GM04503 (cell line): ENCODE measurements around the gene MALAT1.
"Not testable (repeated sequence)": the region's sequence is repeated elsewhere in the genome, so short reads cannot be mapped to it uniquely, and the experiment has no call there.

Experiments used
- DNase-seq: peaks from one replicate; pipeline ENCODE4 v3.0.0-alpha.2; 2012; ENCODE audit warnings: low read depth

The MALAT1 gene

GRCh38 chr11:65522718-65523630, 24.1 kb downstream of the MALAT1 start:
- DNase-seq: not testable (repeated sequence)

DNA sequence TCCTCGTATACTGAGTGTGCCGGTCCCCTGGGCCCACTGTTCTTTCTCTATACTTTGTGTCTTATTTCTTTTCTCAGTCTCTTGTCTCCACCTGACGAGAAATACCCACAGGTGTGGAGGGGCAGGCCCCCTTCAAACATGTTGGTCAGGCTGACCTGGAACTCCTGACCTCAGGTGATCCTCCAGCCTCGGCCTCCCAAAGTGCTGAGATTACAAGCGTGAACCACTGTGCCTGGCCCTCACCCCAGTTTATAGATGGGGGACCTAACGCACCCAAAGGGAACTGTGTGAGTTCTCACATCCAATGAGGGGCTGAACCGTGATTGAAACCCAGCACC, 24.8 kb downstream of the MALAT1 start:
- not testable (repeated sequence) for DNase-seq

DNA sequence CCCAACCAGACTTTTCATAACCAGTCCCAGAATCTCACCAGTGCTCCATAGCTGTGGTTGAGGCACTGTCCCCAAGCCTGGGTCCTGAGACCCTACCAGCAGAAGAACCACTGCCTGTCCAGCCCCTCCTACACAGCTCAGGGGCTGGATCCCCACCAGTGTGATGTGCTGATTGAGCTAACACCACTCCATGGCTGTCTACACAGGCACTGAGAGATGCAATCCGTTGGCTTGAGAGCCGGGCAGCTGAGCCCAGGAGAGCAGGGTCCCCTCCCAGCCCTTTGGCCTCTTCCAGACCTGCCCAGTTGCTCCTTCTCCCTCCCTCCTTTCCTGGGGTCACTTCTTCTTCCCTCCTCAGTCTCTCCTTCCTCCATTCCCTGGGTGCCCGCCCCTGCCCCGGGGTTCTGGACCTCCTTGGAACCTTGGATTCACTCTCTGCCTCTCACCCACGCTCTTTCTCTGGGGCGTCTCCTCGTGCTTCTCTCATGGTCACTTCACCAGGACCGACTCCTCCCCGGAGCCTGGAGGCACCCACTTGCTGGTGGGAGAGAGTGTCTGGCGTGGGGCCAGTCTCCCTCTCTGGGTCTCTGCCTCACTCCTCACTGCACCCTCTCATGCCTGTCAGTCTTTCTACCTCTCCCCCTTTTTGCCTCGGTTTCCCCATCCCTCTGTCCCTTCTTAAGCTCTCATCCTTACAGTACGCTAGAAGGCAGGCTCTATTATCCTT, 25.3 kb downstream of the MALAT1 start:
- DNase-seq: no peak

DNA sequence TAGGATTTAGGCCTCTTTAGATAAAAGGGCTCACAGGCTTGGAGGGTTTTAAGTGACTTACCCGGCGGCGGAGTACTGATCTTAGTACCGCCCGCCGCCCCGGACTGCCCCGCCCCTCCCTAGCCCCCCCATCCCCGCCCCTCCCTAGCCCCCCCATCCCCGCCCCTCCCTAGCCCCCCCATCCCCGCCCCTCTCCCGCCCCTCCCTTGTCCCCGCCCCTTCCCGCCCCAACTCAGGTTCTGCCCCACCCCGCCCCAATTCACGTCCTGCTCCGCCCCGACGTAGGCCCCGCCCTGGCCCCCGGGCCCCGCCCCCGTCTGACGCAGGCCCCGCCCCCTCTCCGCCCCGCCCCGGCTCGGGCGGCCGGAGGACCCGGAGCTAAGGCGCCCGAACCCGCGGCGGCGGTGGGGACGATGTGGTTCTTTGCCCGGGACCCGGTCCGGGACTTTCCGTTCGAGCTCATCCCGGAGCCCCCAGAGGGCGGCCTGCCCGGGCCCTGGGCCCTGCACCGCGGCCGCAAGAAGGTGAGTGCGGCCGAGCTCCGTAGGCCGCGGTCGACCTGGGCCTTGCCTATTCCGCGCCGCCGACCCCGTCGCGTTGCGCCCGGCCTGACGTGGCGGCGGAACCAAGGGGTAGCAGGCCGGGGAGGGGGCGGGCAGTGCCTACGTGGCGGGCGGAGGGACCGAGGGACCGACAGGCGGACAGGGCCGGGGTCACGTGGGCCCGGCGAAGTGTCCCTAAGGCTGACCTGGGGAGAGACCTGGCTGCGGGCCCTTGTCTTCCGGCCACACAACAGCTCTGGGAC, 26.1 kb downstream of the MALAT1 start, which contains the start of gene SCYL1:
SCYL1 (plus strand) TSS at position 343 of the 805 bp plus-strand sequence; CDS start at position 414, 71 bp downstream.
- no peak for DNase-seq

- DNase-seq: no peak
These were observed 27.0 kb downstream of the MALAT1 start for GRCh38 chr11:65525546-65526480.

GRCh38 chr11:65526744-65527143, 27.9 kb downstream of the MALAT1 start:
- DNase-seq: no peak

- DNase-seq: no peak
These were observed 30.0 kb downstream of the MALAT1 start for GRCh38 chr11:65528819-65529350.

DNA sequence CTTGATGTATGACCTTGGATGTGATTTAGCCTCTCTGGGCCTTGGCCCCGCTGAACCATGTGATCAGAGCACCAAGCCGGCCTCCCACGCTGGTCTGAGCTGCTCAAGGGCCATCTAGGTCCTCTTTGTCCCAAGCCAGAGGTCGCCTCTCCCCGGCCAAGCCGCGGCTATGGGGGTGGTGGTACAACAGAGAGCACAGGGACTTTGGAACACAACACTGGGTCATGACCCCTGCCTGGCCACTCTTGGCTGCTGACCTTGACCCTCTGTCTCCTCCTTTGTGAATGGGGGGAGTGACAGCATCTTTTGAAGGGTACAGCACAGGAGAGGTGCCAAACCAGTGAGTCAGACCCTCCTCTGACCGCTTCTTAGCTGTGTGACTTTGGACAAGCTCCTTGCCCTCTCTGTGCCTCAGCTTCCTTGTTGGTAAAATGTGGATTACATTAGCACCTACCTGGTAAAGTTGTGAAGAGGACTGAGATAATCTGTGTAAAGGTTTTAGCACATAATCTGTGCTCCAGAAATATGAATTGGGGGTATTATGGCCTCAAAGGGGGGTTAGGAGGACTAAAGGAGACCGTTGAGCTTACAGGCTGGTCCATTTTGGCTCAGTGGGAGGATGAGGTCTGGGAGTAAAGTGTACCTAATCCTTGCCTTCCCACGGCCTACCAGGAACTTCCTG, 30.8 kb downstream of the MALAT1 start:
- no peak for DNase-seq

- no peak for DNase-seq
These were observed 31.3 kb downstream of the MALAT1 start for GRCh38 chr11:65530157-65530496.

DNA sequence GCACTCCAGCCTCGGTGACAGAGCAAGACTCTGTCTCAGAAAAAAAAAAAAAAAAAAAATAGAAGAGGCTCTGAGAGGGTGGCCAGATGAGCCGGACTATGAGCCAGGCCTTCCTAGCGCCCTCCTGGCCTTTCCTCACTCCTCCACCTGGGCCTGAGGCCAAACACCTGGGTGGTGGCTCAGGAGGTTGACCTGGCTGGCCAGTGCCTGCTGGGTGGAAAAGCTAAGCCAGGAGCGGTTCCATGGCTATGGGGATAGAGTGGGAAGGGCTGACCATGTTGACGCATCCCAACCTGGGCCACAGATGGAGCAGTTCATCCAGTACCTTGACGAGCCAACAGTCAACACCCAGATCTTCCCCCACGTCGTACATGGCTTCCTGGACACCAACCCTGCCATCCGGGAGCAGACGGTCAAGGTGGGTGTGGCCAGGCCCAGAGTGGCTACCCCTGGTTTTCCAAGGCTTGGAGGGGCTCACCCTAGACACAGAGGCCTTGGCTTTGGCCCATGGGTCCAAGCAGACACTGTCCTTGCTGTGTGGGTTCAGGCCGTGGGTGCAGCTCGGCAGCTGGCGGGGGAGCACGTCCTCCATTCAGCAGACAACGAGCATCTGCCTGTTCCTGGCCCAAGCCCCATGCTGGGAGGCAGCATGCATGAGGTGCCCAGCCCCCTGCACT, 33.7 kb downstream of the MALAT1 start:
- no peak for DNase-seq

DNA sequence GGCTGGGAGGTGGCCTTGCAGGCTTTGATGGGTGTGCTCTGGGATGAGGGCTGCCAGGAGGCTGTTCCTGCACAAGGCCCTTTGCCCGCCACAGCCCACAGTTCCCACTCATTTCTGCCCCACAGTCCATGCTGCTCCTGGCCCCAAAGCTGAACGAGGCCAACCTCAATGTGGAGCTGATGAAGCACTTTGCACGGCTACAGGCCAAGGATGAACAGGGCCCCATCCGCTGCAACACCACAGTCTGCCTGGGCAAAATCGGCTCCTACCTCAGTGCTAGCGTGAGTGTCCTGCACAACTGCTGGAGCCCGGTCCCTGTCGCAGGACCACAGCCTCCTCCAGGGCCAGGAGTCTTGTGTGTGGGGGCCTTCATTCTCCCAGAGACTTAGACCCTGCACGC, 36.3 kb downstream of the MALAT1 start:
- DNase-seq: no peak

- DNase-seq: no peak
These were observed 37.8 kb downstream of the MALAT1 start for GRCh38 chr11:65536412-65537295.

DNA sequence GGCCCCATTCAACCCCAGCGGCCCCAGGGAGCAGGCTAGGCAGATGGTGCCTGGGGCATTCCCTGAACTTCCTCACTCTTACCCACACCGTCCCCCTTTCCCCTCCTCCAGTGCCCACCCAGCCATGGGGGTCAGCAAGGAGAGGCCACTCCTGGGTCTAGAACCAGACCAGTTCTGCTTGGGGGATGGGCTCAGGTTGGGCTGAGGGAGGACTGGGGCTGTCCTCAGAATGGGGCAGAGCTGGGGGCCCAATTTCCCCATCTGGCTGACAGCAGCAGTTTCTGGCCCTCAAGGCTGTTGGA, 38.4 kb downstream of the MALAT1 start:
- no peak for DNase-seq

GRCh38 chr11:65537620-65538231, 38.9 kb downstream of the MALAT1 start:
- DNase-seq: no peak

DNA sequence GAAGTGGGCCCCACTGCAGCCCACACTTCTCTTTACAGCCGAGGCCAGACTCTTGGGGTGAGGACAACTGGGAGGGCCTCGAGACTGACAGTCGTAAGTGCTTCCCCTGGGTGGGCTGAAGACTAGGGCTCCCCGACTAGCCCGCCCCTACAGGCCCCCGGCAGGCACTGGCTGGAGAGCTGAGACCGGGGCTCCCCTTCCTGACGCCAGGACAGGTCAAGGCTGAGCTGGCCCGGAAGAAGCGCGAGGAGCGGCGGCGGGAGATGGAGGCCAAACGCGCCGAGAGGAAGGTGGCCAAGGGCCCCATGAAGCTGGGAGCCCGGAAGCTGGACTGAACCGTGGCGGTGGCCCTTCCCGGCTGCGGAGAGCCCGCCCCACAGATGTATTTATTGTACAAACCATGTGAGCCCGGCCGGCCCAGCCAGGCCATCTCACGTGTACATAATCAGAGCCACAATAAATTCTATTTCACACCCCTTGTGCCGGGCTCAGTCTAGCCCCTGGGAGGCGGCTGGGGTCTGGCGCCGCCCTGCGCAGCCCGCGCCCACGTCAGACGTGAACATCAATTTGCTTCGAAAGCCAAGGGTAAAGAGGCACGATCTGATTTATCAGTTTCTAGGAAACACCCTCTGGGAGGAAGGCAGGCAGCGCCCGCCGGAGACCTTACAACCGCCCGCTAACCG, 39.5 kb downstream of the MALAT1 start:
- no peak for DNase-seq

DNA sequence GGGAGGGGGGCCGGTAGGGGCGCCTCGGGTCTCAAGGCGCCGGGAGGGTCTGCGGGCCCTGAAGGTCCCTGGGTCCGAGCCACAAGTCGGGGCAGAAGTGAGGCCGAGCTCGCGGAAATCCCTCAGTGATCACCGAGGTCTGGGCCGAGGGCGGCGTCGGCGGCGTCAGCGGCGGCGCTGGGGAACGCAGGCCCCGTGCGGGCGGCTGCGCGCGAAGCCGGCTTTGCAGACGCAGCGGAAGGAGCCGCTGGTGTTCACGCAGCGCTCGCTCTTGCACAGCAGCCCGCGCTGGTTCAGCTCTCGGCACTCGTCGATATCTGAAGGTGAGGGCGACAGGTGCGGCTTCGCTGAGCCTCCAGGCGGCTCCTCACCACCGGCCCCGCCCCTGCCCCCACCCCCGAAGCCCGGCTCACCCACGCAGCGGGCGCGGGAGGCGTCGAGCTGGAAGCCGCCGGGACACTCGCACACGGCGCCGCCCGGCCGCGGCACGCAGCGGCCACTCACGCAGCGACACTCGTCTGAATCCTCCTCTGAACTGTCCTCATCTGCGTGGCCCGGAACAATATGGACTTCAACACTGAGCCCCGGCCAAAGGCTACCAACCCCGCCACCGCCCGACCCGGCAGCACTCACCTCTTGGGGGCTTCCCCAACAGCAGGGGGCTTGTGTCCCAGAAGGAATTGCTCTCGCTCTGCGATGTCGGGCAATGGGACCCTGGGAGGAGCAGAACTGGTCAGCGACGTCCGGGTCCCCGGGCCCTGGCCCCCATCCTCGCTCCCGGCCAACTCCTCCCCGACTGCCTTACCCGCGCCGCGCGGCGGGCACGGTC, 40.3 kb downstream of the MALAT1 start:
- DNase-seq: no peak

- DNase-seq: no peak
These were observed 41.0 kb downstream of the MALAT1 start for GRCh38 chr11:65539744-65540289.
